Sigmoid colon (tissue), 3 donors: ENCODE measurements around the gene RBM47.

Experiments used
- CTCF ChIP-seq, 4 experiments: fragments of 450-650 bp in 3 of 4; fragments of 200-600 bp in 1 of 4; IDR thresholded peaks; one replicate each; pipeline ENCODE4 v1.5.1; 2016 to 2019; ENCODE audit warnings: antibody characterized with exemption in 4 of 4, mild to moderate bottlenecking in 3 of 4, moderate library complexity in 2 of 4
- POLR2A ChIP-seq, 2 donors: fragments of 450-650 bp; IDR thresholded peaks; one replicate each; pipeline ENCODE4 v1.6.1; 2016; ENCODE audit warnings: antibody characterized with exemption in 2 of 2, mild to moderate bottlenecking in 2 of 2, moderate library complexity in 2 of 2

GRCh38 chr4:40648131-40648530, 18.5 kb upstream of the RBM47 start:
- TF ChIP-seq CTCF (IDR thresholded peaks at IDR 0.05) (no peak), POLR2A (IDR thresholded peaks at IDR 0.05) (no peak)
